ENCODE results near the gene DCLK1.

Gene DCLK1

DNA sequence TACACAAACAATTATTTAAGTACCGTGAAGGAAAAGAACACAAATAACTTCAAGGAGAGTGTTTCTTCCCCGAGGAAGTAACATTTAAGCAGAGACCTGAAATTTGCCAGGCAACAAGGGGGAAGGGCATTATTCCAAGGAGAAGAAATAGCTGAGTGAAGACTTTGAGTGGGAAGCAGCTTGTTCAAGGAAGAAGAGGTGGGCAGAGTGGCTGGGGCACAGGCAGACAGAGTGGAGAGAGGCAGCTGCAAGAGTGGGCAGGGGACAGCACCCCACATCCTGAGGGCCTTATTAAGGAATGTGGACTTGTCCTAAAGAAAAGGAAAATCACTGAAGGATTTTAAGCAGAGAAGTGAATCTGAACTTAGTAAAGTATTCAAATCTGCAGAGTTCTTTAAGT, 4.7 kb upstream of the DCLK1 start:
- H3K79me2 ChIP-seq (ENCODE audit: control insufficient read depth, insufficient read depth, low read length): no peaks in the 10 kb centered on the region
- no peak overlapping the region for H3K4me3 ChIP-seq (ENCODE audit: low read length)
- no CpG with 5 or more reads among the region's 2 CpGs for WGBS (ENCODE audit: extremely low coverage, insufficient coverage, low lambda C conversion rate)
- H2BK120ac ChIP-seq (ENCODE audit: low read depth, low read length): no peak overlapping the region
- no peak overlapping the region for H2BK5ac ChIP-seq (ENCODE audit: low read length)
- no peak overlapping the region for H3K9ac ChIP-seq (ENCODE audit: low read length)
- H3K79me1 ChIP-seq (ENCODE audit: low read length): no peaks in the 10 kb centered on the region
- no peak overlapping the region for H3K18ac ChIP-seq (ENCODE audit: low read length)
- H3K36me3 ChIP-seq (ENCODE audit: control insufficient read depth, insufficient read depth, low read length): no peaks in the 10 kb centered on the region
- no peak overlapping the region for H3K23ac ChIP-seq (ENCODE audit: low read length)
- H3K4me1 ChIP-seq (ENCODE audit: control insufficient read depth, low read depth, low read length): no peaks in the 10 kb centered on the region
- H2AK5ac ChIP-seq (ENCODE audit: low read length): no peak overlapping the region
- DNase-seq: no peak
- no peak overlapping the region for H4K8ac ChIP-seq (ENCODE audit: low read depth, low read length)
- H3K4me2 ChIP-seq (ENCODE audit: low read length): no peak overlapping the region
- H4K5ac ChIP-seq (ENCODE audit: low read length): no peak overlapping the region
- H3K4ac ChIP-seq (ENCODE audit: low read depth, low read length): no peak overlapping the region
- no peaks in the 10 kb centered on the region for H3K27me3 ChIP-seq (ENCODE audit: insufficient read depth, low read length, poor library complexity)
- H3K27ac ChIP-seq (ENCODE audit: low read depth, low read length): no peak overlapping the region
- H3K56ac ChIP-seq (ENCODE audit: low read length): no peak overlapping the region
- no peak overlapping the region for H2BK15ac ChIP-seq (replicated peaks; ENCODE audit: low read depth)

DNA sequence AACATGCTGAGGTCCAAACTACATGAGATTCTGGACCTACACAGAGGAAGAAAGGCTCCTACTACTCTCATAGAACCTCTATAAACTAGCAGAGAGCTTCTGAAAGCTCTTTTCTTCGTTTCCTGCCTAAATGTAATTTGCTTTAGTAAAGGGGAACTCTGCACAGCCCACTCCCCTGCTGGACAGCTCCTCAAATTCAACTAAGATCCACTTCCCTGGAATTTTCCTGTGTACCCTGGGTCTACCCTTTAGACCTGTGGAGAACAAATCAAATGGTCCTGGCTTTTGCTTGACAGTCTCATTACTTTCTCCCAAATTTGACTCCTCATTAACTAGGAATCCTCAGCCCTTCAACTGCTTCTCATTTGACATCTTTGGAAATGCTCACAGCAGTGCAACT, 3.5 kb upstream of the DCLK1 start:
- Histone ChIP-seq H3K36me3 (ENCODE audit: control insufficient read depth, insufficient read depth, low read length) (no peaks in the 10 kb centered on the region), H2BK15ac (replicated peaks; ENCODE audit: low read depth) (no peak overlapping the region), H3K79me2 (ENCODE audit: control insufficient read depth, insufficient read depth, low read length) (no peaks in the 10 kb centered on the region), H3K27ac (ENCODE audit: low read depth, low read length) (no peak overlapping the region), H3K27me3 (ENCODE audit: insufficient read depth, low read length, poor library complexity) (peaks cover 8% of the 10 kb centered on the region), H3K4ac (ENCODE audit: low read depth, low read length) (no peak overlapping the region), H3K4me2 (ENCODE audit: low read length) (no peak overlapping the region), H3K4me3 (ENCODE audit: low read length) (no peak overlapping the region), H3K18ac (ENCODE audit: low read length) (no peak overlapping the region), H4K8ac (ENCODE audit: low read depth, low read length) (no peak overlapping the region), H3K4me1 (ENCODE audit: control insufficient read depth, low read depth, low read length) (no peaks in the 10 kb centered on the region), H2BK120ac (ENCODE audit: low read depth, low read length) (no peak overlapping the region), H3K56ac (ENCODE audit: low read length) (no peak overlapping the region), H3K23ac (ENCODE audit: low read length) (no peak overlapping the region), H2BK5ac (ENCODE audit: low read length) (no peak overlapping the region), H3K79me1 (ENCODE audit: low read length) (no peaks in the 10 kb centered on the region), H4K5ac (ENCODE audit: low read length) (no peak overlapping the region), H2AK5ac (ENCODE audit: low read length) (no peak overlapping the region), H3K9ac (ENCODE audit: low read length) (no peak overlapping the region)
- no CpG with 5 or more reads among the region's 1 CpG for WGBS (ENCODE audit: extremely low coverage, insufficient coverage, low lambda C conversion rate)
- DNase-seq: no peak

DNA sequence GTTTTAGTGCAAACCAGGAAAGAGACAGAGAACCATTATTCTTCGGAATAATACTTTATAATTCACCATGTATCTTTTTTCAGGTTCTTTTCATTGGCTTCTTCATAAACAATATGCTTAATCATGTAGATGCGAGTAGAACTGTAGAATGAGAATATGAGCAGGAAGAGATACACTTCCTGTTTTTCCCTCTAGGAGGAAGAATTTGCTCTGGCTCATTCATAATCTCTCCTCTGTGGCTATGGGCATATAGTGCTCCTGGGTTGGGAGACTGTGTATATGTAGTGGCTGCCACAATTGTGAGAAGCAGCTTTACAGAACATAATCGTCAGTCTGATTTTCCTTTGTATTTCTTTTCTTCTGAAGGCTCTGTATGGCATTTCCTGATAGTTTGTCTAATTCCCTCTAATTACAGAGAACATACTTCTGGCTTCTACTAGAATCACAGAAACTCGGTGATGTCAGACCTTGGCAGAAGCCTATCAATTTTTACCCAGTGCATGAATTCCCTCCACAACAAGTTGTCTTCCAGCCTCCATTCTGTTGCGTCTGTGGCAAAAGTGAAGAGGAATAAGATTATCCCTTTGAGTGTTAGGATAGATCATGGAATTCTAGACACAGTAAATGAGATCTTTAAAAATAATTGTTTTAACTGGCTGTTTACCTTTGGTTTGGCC, 2.9 kb upstream of the DCLK1 start:
- H3K79me2 ChIP-seq (ENCODE audit: control insufficient read depth, insufficient read depth, low read length): no peaks in the 10 kb centered on the region
- no peak overlapping the region for H3K4me3 ChIP-seq (ENCODE audit: low read length)
- WGBS (ENCODE audit: extremely low coverage, insufficient coverage, low lambda C conversion rate): no CpG with 5 or more reads among the region's 5 CpGs
- H3K4me1 ChIP-seq (ENCODE audit: control insufficient read depth, low read depth, low read length): no peaks in the 10 kb centered on the region
- peaks cover 12% of the 10 kb centered on the region for H3K27me3 ChIP-seq (ENCODE audit: insufficient read depth, low read length, poor library complexity)
- no peak overlapping the region for H3K23ac ChIP-seq (ENCODE audit: low read length)
- no peak overlapping the region for H2BK5ac ChIP-seq (ENCODE audit: low read length)
- no peak overlapping the region for H3K9ac ChIP-seq (ENCODE audit: low read length)
- H2BK120ac ChIP-seq (ENCODE audit: low read depth, low read length): no peak overlapping the region
- no peak overlapping the region for H2BK15ac ChIP-seq (replicated peaks; ENCODE audit: low read depth)
- H4K8ac ChIP-seq (ENCODE audit: low read depth, low read length): no peak overlapping the region
- H3K4ac ChIP-seq (ENCODE audit: low read depth, low read length): no peak overlapping the region
- no peak overlapping the region for H3K27ac ChIP-seq (ENCODE audit: low read depth, low read length)
- H2AK5ac ChIP-seq (ENCODE audit: low read length): no peak overlapping the region
- H4K5ac ChIP-seq (ENCODE audit: low read length): no peak overlapping the region
- H3K79me1 ChIP-seq (ENCODE audit: low read length): no peaks in the 10 kb centered on the region
- no peak overlapping the region for H3K18ac ChIP-seq (ENCODE audit: low read length)
- DNase-seq: no peak
- H3K36me3 ChIP-seq (ENCODE audit: control insufficient read depth, insufficient read depth, low read length): no peaks in the 10 kb centered on the region
- H3K4me2 ChIP-seq (ENCODE audit: low read length): no peak overlapping the region
- no peak overlapping the region for H3K56ac ChIP-seq (ENCODE audit: low read length)

DNA sequence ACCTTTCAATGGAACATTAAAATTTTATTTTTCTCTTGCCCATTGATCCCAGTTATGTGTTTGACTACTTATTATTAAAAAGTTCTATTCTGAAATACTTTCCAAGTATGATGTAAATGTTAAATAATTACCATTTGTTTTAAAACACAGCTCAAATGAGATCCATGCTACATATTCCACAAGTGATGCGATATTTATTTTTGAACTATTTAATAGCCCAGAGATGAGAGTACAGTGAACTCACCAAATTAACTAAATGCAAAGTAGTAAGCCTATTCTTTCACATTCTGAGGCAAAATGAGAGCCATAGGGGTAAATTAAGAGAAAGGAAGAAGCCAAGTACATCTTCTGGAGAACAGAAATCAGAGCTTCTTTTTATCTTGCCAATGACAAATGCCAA, 1.2 kb upstream of the DCLK1 start:
- no peaks in the 10 kb centered on the region for H3K79me2 ChIP-seq (ENCODE audit: control insufficient read depth, insufficient read depth, low read length)
- DNase-seq: no peak
- H3K36me3 ChIP-seq (ENCODE audit: control insufficient read depth, insufficient read depth, low read length): no peaks in the 10 kb centered on the region
- H3K56ac ChIP-seq (ENCODE audit: low read length): no peak overlapping the region
- H4K5ac ChIP-seq (ENCODE audit: low read length): no peak overlapping the region
- no peak overlapping the region for H3K4me3 ChIP-seq (ENCODE audit: low read length)
- H2BK120ac ChIP-seq (ENCODE audit: low read depth, low read length): no peak overlapping the region
- H4K8ac ChIP-seq (ENCODE audit: low read depth, low read length): no peak overlapping the region
- no peak overlapping the region for H2BK15ac ChIP-seq (replicated peaks; ENCODE audit: low read depth)
- H3K4me1 ChIP-seq (ENCODE audit: control insufficient read depth, low read depth, low read length): no peaks in the 10 kb centered on the region
- no peak overlapping the region for H2AK5ac ChIP-seq (ENCODE audit: low read length)
- peaks cover 12% of the 10 kb centered on the region for H3K27me3 ChIP-seq (ENCODE audit: insufficient read depth, low read length, poor library complexity)
- H3K18ac ChIP-seq (ENCODE audit: low read length): no peak overlapping the region
- no peak overlapping the region for H3K4ac ChIP-seq (ENCODE audit: low read depth, low read length)
- H3K4me2 ChIP-seq (ENCODE audit: low read length): no peak overlapping the region
- H3K79me1 ChIP-seq (ENCODE audit: low read length): no peaks in the 10 kb centered on the region
- no peak overlapping the region for H3K9ac ChIP-seq (ENCODE audit: low read length)
- no peak overlapping the region for H2BK5ac ChIP-seq (ENCODE audit: low read length)
- H3K27ac ChIP-seq (ENCODE audit: low read depth, low read length): no peak overlapping the region
- WGBS (ENCODE audit: extremely low coverage, insufficient coverage, low lambda C conversion rate): no CpG with 5 or more reads among the region's 1 CpG
- H3K23ac ChIP-seq (ENCODE audit: low read length): no peak overlapping the region

DNA sequence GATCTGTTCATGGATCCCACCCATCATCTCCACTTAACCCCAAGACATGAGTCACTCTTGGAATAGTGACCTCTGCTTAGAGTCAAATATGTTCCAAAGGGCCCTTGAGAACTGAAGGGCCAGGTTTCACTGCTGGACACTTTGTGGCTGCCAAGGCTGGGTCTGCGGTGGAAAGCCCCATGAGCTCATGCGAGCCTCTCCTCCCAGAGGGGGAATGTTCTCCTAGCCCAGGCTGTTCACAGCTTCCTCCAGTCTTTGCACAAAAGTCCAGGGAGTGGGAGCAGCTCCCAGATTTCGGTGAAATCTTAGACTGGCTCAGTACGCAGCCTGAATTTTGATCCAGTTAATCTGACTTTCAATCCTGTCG, 732 bp upstream of the DCLK1 start:
- Histone ChIP-seq H3K18ac (ENCODE audit: low read length) (no peak overlapping the region), H4K5ac (ENCODE audit: low read length) (no peak overlapping the region), H3K4me3 (ENCODE audit: low read length) (no peak overlapping the region), H3K79me2 (ENCODE audit: control insufficient read depth, insufficient read depth, low read length) (no peaks in the 10 kb centered on the region), H3K4me1 (ENCODE audit: control insufficient read depth, low read depth, low read length) (no peaks in the 10 kb centered on the region), H3K27ac (ENCODE audit: low read depth, low read length) (no peak overlapping the region), H3K79me1 (ENCODE audit: low read length) (no peaks in the 10 kb centered on the region), H3K9ac (ENCODE audit: low read length) (no peak overlapping the region), H3K4me2 (ENCODE audit: low read length) (no peak overlapping the region), H3K56ac (ENCODE audit: low read length) (no peak overlapping the region), H3K23ac (ENCODE audit: low read length) (no peak overlapping the region), H3K27me3 (ENCODE audit: insufficient read depth, low read length, poor library complexity) (peaks cover 12% of the 10 kb centered on the region), H4K8ac (ENCODE audit: low read depth, low read length) (no peak overlapping the region), H2BK15ac (replicated peaks; ENCODE audit: low read depth) (no peak overlapping the region), H2BK5ac (ENCODE audit: low read length) (no peak overlapping the region), H2BK120ac (ENCODE audit: low read depth, low read length) (no peak overlapping the region), H2AK5ac (ENCODE audit: low read length) (no peak overlapping the region), H3K4ac (ENCODE audit: low read depth, low read length) (no peak overlapping the region), H3K36me3 (ENCODE audit: control insufficient read depth, insufficient read depth, low read length) (no peaks in the 10 kb centered on the region)
- DNase-seq: no peak
- no CpG with 5 or more reads among the region's 5 CpGs for WGBS (ENCODE audit: extremely low coverage, insufficient coverage, low lambda C conversion rate)

DNA sequence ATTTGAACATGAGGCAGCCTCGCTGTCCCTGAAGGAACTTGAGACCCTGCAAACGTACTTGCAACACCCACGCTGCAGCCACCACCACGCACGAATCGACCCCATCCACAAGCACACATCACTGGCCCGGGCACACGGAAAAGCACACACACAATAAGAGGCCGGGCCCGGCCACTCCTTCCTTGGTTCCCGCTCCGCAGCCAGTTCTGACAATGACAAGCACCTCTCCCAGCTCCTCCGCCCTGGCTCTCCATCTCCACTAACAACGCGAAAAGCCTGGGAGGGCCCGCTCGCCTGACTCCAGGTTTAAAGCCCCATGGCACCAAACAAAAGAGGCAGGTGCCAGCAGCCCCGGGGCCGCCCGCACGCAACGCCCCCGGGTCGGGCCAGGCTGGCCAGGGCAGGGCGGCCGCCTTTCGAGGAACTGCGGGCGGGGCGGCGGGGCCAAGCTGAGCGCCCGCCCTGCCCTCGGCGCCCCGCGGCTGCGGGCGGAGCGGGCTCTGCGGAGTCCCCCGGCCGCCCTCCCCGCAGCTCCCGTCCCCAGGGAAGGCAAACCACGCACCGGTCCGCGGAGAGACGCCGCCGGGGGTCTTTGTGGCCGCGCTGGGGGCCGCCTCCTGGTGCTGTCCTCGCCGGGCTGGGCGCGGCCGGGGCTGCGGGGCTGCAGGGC, 495 bp downstream of the DCLK1 start:
- peak; percentile 48 for DNase-seq
- Histone ChIP-seq H2BK5ac (ENCODE audit: low read length) (no peak overlapping the region), H3K27me3 (ENCODE audit: insufficient read depth, low read length, poor library complexity) (peaks cover 12% of the 10 kb centered on the region)

More for the DNA sequence above, 495 bp downstream of the DCLK1 start:
- H3K36me3 ChIP-seq (ENCODE audit: control insufficient read depth, insufficient read depth, low read length): no peaks in the 10 kb centered on the region
- no peak overlapping the region for H4K8ac ChIP-seq (ENCODE audit: low read depth, low read length)
- H3K23ac ChIP-seq (ENCODE audit: low read length): peak overlapping the region; percentile 59
- no peak overlapping the region for H3K18ac ChIP-seq (ENCODE audit: low read length)
- no peaks in the 10 kb centered on the region for H3K4me1 ChIP-seq (ENCODE audit: control insufficient read depth, low read depth, low read length)
- no peaks in the 10 kb centered on the region for H3K79me2 ChIP-seq (ENCODE audit: control insufficient read depth, insufficient read depth, low read length)
- H2BK120ac ChIP-seq (ENCODE audit: low read depth, low read length): no peak overlapping the region
- H3K4me2 ChIP-seq (ENCODE audit: low read length): peak overlapping the region; percentile 61
- H2BK15ac ChIP-seq (replicated peaks; ENCODE audit: low read depth): no peak overlapping the region
- no peak overlapping the region for H3K27ac ChIP-seq (ENCODE audit: low read depth, low read length)
- no peaks in the 10 kb centered on the region for H3K79me1 ChIP-seq (ENCODE audit: low read length)
- WGBS (ENCODE audit: extremely low coverage, insufficient coverage, low lambda C conversion rate): no CpG with 5 or more reads among the region's 61 CpGs
- H3K4me3 ChIP-seq (ENCODE audit: low read length): peak overlapping the region; percentile 16
- H3K4ac ChIP-seq (ENCODE audit: low read depth, low read length): no peak overlapping the region
- no peak overlapping the region for H2AK5ac ChIP-seq (ENCODE audit: low read length)
- no peak overlapping the region for H4K5ac ChIP-seq (ENCODE audit: low read length)
- H3K9ac ChIP-seq (ENCODE audit: low read length): peak overlapping the region; percentile 31
- H3K56ac ChIP-seq (ENCODE audit: low read length): peak overlapping the region; percentile 69

All from mesendoderm (in vitro differentiated cells).